Inferior parietal cortex (tissue), 1 donor: ENCODE measurements around the gene LSM2.
A peak's percentile ranks its signal among the peaks of the same experiment; 100 is the strongest.

Experiments used
- DNase-seq: peaks from one replicate; pipeline ENCODE4 v3.0.0-alpha.2; 2016; ENCODE audit errors: extremely low spot score

LSM2 gene

GRCh38 chr6:31776989-31777666 lies 29.6 kb downstream of the LSM2 start, which contains the start of gene VWA7:
Gene VWA7 (minus strand): TSS chr6:31777328. CDS start chr6:31776779, 549 bp downstream.
- peak; percentile 71 for DNase-seq

GRCh38 chr6:31776485-31776988 lies 30.2 kb downstream of the LSM2 start:
- DNase-seq, result no peak

- no peak for DNase-seq
Measured at GRCh38 chr6:31775633-31776484, 30.9 kb downstream of the LSM2 start.

- no peak for DNase-seq
Measured at GRCh38 chr6:31775184-31775583, 31.6 kb downstream of the LSM2 start.

- no peak for DNase-seq
Measured at GRCh38 chr6:31771992-31772358, 34.8 kb downstream of the LSM2 start.

GRCh38 chr6:31770860-31771259 lies 35.9 kb downstream of the LSM2 start:
- DNase-seq, result no peak

- peak; percentile 53 for DNase-seq
Measured at GRCh38 chr6:31769684-31770371, 36.9 kb downstream of the LSM2 start.

GRCh38 chr6:31768363-31769257 lies 38.2 kb downstream of the LSM2 start:
- DNase-seq, result no peak

- no peak for DNase-seq
Measured at GRCh38 chr6:31767096-31767645, 39.6 kb downstream of the LSM2 start.

GRCh38 chr6:31765910-31766794 lies 40.6 kb downstream of the LSM2 start:
- DNase-seq, result no peak

- no peak for DNase-seq
Measured at GRCh38 chr6:31765559-31765909, 41.2 kb downstream of the LSM2 start.

GRCh38 chr6:31764198-31764597 lies 42.6 kb downstream of the LSM2 start:
- DNase-seq, result no peak

- no peak for DNase-seq
Measured at GRCh38 chr6:31763619-31763940, 43.2 kb downstream of the LSM2 start.

- DNase-seq, result no peak
Measured at GRCh38 chr6:31762878-31763618, 43.7 kb downstream of the LSM2 start.

- DNase-seq, result no peak
Measured at GRCh38 chr6:31762356-31762755, 44.4 kb downstream of the LSM2 start, which contains the start of gene SAPCD1. Gene SAPCD1 (plus strand): TSS chr6:31762656. CDS start chr6:31763055, 399 bp downstream.

- no peak for DNase-seq
Measured at GRCh38 chr6:31761343-31761742, 45.4 kb downstream of the LSM2 start.

GRCh38 chr6:31760790-31761189 lies 46.0 kb downstream of the LSM2 start:
- no peak for DNase-seq

- no peak for DNase-seq
Measured at GRCh38 chr6:31758281-31758680, 48.5 kb downstream of the LSM2 start.

GRCh38 chr6:31752739-31753319 lies 53.9 kb downstream of the LSM2 start:
- no peak for DNase-seq
